ENCODE results near the gene DRAXIN.

The DRAXIN gene

DNA sequence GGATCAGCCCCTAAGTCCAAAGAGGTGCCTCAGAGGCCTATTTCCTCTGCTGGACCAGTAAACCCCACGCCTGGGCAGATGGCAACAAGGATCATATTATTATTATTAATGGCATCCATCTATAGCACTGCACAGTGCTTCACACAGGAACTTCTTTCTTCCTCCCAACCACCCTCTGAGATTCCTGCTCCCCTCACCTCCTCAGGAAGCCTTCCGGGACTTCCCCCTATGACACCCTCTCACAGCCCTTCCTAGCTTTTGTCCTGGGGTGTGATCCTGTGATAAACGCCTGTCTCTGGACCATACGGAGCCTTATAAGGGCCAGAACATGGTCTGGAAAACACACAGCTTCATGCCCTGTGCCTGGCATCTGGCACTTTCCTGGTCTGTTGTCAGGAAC, 40.5 kb upstream of the DRAXIN start:
- TF ChIP-seq ZFX (IDR thresholded peaks at IDR 0.05) = no peak
- TF ChIP-seq, protein P1, sequence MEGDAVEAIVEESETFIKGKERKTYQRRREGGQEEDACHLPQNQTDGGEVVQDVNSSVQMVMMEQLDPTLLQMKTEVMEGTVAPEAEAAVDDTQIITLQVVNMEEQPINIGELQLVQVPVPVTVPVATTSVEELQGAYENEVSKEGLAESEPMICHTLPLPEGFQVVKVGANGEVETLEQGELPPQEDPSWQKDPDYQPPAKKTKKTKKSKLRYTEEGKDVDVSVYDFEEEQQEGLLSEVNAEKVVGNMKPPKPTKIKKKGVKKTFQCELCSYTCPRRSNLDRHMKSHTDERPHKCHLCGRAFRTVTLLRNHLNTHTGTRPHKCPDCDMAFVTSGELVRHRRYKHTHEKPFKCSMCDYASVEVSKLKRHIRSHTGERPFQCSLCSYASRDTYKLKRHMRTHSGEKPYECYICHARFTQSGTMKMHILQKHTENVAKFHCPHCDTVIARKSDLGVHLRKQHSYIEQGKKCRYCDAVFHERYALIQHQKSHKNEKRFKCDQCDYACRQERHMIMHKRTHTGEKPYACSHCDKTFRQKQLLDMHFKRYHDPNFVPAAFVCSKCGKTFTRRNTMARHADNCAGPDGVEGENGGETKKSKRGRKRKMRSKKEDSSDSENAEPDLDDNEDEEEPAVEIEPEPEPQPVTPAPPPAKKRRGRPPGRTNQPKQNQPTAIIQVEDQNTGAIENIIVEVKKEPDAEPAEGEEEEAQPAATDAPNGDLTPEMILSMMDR (conservative IDR thresholded peaks at IDR 0.05) = no peak
- no peak overlapping the region for H3K27ac ChIP-seq

DNA sequence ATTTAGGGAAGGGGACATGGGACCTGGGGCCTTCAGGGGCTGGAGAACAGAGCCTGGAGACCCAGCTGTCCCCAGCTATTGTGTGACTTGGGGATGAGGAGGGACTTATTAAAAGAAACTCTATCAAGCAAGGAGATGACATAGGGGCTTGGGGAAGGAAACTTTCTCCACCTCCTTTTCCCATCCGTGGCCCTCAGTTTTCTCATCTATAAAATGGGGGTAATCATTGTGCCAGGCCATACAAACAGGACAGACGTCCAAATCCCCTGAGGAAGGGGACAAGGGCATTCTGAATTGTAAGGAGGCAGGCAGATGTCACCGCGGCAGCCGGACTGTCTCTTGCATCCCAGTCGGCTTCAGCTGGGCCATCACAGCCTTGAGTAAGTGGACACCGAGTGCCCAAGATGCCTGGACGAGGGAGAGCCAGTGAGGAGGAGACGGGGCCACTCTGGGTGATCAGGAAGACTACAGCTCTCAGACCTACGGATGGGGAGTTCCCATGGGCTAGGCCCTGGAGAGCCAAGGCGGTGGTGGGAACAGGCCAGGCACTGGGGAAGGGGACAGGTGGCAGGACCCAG, 39.2 kb upstream of the DRAXIN start:
- TF ChIP-seq, protein P1 (conservative IDR thresholded peaks at IDR 0.05) = no peak
- no peak overlapping the region for H3K27ac ChIP-seq

DNA sequence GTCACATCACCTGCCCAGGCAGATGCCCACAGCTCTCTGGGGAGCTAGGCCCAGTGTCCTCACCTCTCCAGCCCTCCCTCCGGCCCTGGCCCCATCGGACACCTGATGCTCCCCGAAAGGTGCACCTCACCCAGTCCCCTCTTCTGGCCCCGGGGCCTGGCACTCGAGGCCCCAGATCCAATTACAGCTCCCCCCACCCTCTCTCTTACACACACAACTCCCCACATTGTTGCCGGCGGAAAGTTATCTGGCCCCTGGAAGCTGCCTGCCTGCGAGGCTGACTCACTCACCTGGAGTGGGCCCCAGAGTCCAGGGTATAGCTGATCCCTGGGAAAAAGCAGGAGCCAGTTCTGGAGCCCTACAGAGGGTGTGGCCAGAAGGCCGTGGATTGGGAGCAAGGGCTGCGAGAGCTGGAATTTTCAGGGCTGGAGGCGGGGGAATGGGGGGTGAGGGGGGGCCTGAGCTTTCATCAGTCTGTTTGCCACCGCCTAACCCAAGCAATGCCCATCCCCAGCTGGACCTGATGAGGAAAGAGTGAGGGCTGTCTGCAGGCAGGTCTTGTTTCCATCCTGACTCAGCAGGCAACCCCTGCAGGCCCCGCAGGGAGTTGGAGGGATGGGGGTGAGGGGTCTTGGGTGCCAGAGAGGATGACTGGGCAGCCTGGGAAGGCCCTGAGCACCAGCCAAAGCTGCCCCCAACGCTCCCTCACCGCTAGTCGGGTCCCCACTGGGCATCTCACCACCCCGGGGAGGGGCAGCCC, 38.2 kb upstream of the DRAXIN start:
- TF ChIP-seq, protein P1 (conservative IDR thresholded peaks at IDR 0.05) = no peak
- TF ChIP-seq ZFX (IDR thresholded peaks at IDR 0.05) = no peak

GRCh38 chr1:11653861-11654136, 37.7 kb upstream of the DRAXIN start:
- H3K27ac ChIP-seq = no peak overlapping the region

More for the DNA sequence above, 38.2 kb upstream of the DRAXIN start:
- no peak overlapping the region for H3K27ac ChIP-seq

DNA sequence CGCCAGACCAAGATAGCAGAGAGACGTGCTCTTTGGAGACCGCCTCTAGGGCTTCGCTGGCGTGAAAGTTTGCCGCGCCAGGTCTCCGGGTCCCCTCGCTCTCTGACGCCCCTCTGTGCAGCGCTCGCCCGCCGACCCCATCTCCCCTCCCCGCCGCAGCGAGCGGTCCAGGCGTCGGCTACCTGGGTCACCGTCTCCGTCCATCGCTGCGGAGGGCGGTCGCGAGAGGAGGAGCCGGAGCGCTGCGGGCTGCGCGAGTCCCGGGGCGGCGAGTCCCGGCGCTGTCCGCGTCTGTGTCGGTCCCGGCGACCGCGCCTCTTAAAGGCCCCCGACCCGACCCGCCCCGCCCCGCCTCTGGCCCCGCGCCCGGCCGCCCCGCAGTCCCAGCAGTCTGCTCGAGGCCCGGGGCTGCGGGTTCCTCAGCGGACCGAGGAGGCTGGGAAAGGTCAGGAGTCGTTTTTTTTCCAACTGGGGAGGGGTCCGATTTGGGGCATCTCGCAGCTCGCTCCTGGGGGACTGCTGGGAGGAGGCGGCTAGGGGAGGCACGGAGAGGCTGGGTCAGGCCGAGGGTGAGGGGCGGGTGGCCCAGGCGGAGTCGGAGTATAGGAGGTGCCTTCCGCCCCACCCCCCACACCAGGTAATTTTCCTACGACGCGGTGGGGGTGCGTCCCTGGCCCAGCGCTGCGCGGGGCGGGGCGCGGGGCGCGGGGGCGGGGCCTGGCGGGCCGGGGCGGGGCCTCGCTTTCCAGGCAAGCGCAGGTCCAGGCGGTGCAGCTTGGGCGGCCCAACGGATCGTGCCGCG, 37.2 kb upstream of the DRAXIN start, which contains the start of the genes FBXO2 and FBXO44:
Gene FBXO2 (minus strand): TSS at position 293 of the 802 bp plus-strand sequence. CDS start 89 bp downstream, at position 204.
Gene FBXO44 (plus strand): TSS at position 741 of the 802 bp plus-strand sequence. CDS start 959 bp downstream, outside the sequence.
- peak within 1 kb of the TSS; percentile 52 for H3K27ac ChIP-seq
- TF ChIP-seq, protein P1 (conservative IDR thresholded peaks at IDR 0.05) = no peak
- no peak for TF ChIP-seq ZFX (IDR thresholded peaks at IDR 0.05)

More at GRCh38 chr1:11653861-11654136, 37.7 kb upstream of the DRAXIN start:
- TF ChIP-seq ZFX (IDR thresholded peaks at IDR 0.05) = no peak
- TF ChIP-seq, protein P1 (conservative IDR thresholded peaks at IDR 0.05) = no peak

DNA sequence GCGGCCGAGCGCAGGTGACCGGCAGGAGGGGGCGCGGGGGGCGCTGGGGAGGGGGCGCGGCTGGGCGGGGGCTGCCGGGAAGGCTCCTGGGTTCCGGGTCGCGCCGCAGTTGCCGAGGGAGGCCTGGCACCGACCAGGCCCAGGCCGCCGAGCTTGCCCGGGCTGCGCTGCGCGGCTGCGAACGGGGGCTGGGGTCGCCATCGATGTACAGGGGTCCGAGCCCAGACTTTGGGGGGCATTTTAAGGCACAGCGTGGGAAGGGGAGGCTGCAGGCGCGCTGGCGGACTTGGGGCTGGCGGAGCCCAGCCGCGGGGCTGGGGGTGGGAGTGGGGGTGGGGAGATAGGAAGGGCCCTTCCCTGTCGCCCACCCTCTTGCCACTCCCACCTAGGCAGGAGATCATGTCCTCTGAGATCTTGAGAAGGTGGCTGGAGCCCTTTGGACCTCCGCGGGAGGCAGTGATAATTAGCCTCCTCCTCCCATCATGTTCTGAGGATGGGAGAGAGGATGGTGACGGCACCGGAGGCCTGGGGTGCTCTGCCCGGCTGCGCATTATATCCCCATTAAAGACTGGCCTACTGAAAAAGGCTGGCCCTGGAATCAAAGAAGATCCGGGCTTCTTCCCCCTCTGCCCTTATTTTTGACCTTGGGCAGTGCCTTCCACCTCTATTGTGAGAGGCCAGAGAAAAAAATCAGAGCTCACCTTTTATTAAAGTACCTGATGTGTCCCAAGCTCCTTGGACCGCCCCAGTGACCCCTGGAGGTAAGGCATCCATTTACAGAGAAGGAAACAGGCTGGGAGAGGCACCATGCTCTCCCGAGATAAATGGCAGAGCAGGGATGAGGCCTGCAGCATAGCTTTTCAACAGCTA, 36.3 kb upstream of the DRAXIN start:
- TF ChIP-seq ZFX (IDR thresholded peaks at IDR 0.05) = peak; percentile 71; the same call in 1 of the 2 replicates
- TF ChIP-seq, protein P1 (conservative IDR thresholded peaks at IDR 0.05) = no peak

More for the DNA sequence above, 36.3 kb upstream of the DRAXIN start:
- H3K27ac ChIP-seq = peak overlapping the region; percentile 52

Data from C4-2B (cell line).